GM10248 (cell line): ENCODE results near the gene RORC.
"Not testable (repeated sequence)": the region's sequence is repeated elsewhere in the genome, so short reads cannot be mapped to it uniquely, and the experiment has no call there.

Experiments
- CTCF ChIA-PET: fragments of 300-600 bp; sonication (Branson Sonifier 250); formaldehyde crosslinking; extraction: SDS; loops from one replicate; lab custom pipeline; 2021; ENCODE audit warnings: antibody characterized with exemption; lab: Yijun Ruan, JAX
- POLR2A ChIA-PET: fragments of 350-650 bp; sonication (Branson Sonifier 250); formaldehyde crosslinking; extraction: SDS; loops from one replicate; lab custom pipeline; 2020; ENCODE audit warnings: antibody characterized with exemption; lab: Yijun Ruan, JAX
- DNase-seq: peaks from one replicate; pipeline ENCODE4 v3.0.0; 2012; ENCODE audit errors: extremely low spot score
- CTCF ChIP-seq: IDR thresholded peaks from 2 replicates; pipeline ENCODE4 v1.5.1; 2012; ENCODE audit warnings: mild to moderate bottlenecking, low read depth; ENCODE audit errors: extremely low read depth, missing control alignments, control extremely low read depth

Gene RORC

GRCh38 chr1:151858030-151858746, 26.6 kb upstream of the RORC start:
- POLR2A ChIA-PET = no interaction called here
- no peak for TF ChIP-seq CTCF
- CTCF ChIA-PET = interaction anchor here (0.9 to 1.9 kb wide), 9 partner anchors 9 to 143 kb away, joined by 3 to 6 read pairs (median 3); partner anchors contain the start of gene C2CD4D
- DNase-seq = no peak

- no peak for TF ChIP-seq CTCF
- ChIA-PET CTCF (interaction anchor here (0.9 to 1.1 kb wide), 2 partner anchors 9 to 53 kb away, joined by 3 read pairs; partner anchors contain the start of gene THEM4), POLR2A (no interaction called here)
- DNase-seq = no peak
Measured at GRCh38 chr1:151855933-151856332, 24.3 kb upstream of the RORC start.

- POLR2A ChIA-PET = not testable (repeated sequence)
Measured at GRCh38 chr1:151855516-151855915, 23.9 kb upstream of the RORC start.

GRCh38 chr1:151854658-151855057, 23.1 kb upstream of the RORC start:
- no peak for DNase-seq
- TF ChIP-seq CTCF = no peak
- ChIA-PET CTCF (no interaction called here), POLR2A (no interaction called here)

More at GRCh38 chr1:151855516-151855915, 23.9 kb upstream of the RORC start:
- DNase-seq = not testable (repeated sequence)
- CTCF ChIA-PET = interaction anchor here (1.1 kb wide), 1 partner anchor 54 kb away, joined by 3 read pairs; the partner anchor contains the start of gene THEM4

GRCh38 chr1:151853411-151853943, 21.9 kb upstream of the RORC start, which contains the start of gene THEM5:
TSS of gene THEM5 (minus strand) at chr1:151853712. CDS start at chr1:151853565, 147 bp downstream.
- CTCF ChIA-PET = interaction anchor here (1.0 to 2.2 kb wide), 2 partner anchors 9 to 318 kb away, joined by 4 to 6 read pairs; no protein-coding TSS in a partner anchor
- DNase-seq = no peak
- no peak for TF ChIP-seq CTCF
- POLR2A ChIA-PET = no interaction called here

GRCh38 chr1:151852733-151853132, 21.1 kb upstream of the RORC start:
- POLR2A ChIA-PET = no interaction called here

More at GRCh38 chr1:151852733-151853132, 21.1 kb upstream of the RORC start:
- CTCF ChIA-PET = interaction anchor here (0.7 to 2.2 kb wide), 3 partner anchors 9 to 318 kb away, joined by 3 to 6 read pairs (median 4); no protein-coding TSS in a partner anchor
- DNase-seq = no peak
- TF ChIP-seq CTCF = no peak
